IMR-90 (cell line): ENCODE measurements around the gene CXCR2. TPM values are rescaled to one million over a fixed set of nuclear protein-coding genes. Genes with fewer than 3 reads are reported as not detected.

Experiments used
- ATAC-seq: fragments of 200-7000 bp; cut with Tn5 transposase; 2 replicates; pipeline ENCODE4 v1.9.1; 2020; ENCODE audit warnings: low read depth, mild to moderate bottlenecking, moderate library complexity
- BruUV-seq: library from RNA; stranded (reverse); fragments of 400-500 nt; replicated peaks from 2 replicates; lab custom pipeline; 2021; lab: Mats Ljungman, UMichigan
- CTCF ChIA-PET: fragments of 300-600 bp; formaldehyde crosslinking; extraction: SDS; loops from one replicate; lab custom pipeline; 2021; ENCODE audit warnings: antibody characterized with exemption; lab: Yijun Ruan, JAX
- POLR2A ChIA-PET: fragments of 300-600 bp; sonication (Branson Sonifier 250); formaldehyde crosslinking; loops from one replicate; lab custom pipeline; 2022; ENCODE audit warnings: antibody characterized with exemption; ENCODE audit not compliant: unreplicated experiment; lab: Charles Lee
- DNase-seq: peaks from one replicate; pipeline ENCODE4 v3.0.0; 2013
- H2AFZ ChIP-seq: replicated peaks from 2 replicates; pipeline ENCODE3; 2013; ENCODE audit warnings: low read length, mild to moderate bottlenecking; ENCODE audit not compliant: poor library complexity
- H2AK5ac ChIP-seq: 2 replicates; pipeline ENCODE4 v1.6.1; 2013; ENCODE audit warnings: low read depth, low read length, inconsistent platforms
- H2AK9ac ChIP-seq: replicated peaks from 2 replicates; pipeline ENCODE3; 2013; ENCODE audit warnings: mild to moderate bottlenecking, low read depth, low read length, moderate library complexity; ENCODE audit not compliant: poor library complexity
- H2BK120ac ChIP-seq: 2 replicates; pipeline ENCODE4 v1.6.1; 2013; ENCODE audit warnings: low read depth, low read length, inconsistent platforms
- H2BK15ac ChIP-seq: 3 replicates; pipeline ENCODE4 v1.6.1; 2013; ENCODE audit warnings: low read depth, low read length, inconsistent platforms
- H2BK20ac ChIP-seq: 2 replicates; pipeline ENCODE4 v1.6.1; 2013; ENCODE audit warnings: low read depth, mild to moderate bottlenecking, inconsistent platforms, low read length, moderate library complexity
- H2BK5ac ChIP-seq: 2 replicates; pipeline ENCODE4 v1.6.1; 2013; ENCODE audit warnings: mild to moderate bottlenecking, low read depth, low read length, inconsistent platforms; ENCODE audit not compliant: poor library complexity, severe bottlenecking
- H3K14ac ChIP-seq: replicated peaks from 2 replicates; pipeline ENCODE4 v1.6.1; 2013; ENCODE audit warnings: low read depth, low read length, inconsistent platforms
- H3K18ac ChIP-seq: 2 replicates; pipeline ENCODE4 v1.6.1; 2013; ENCODE audit warnings: low read depth, low read length, control low read depth
- H3K23ac ChIP-seq: 2 replicates; pipeline ENCODE4 v1.6.1; 2013; ENCODE audit warnings: low read depth, low read length, inconsistent platforms
- H3K27ac ChIP-seq: 2 replicates; pipeline ENCODE4 v1.5.1; 2013; ENCODE audit warnings: mild to moderate bottlenecking, control low read depth, low read length; ENCODE audit not compliant: insufficient read depth
- H3K27me3 ChIP-seq: 2 replicates; pipeline ENCODE4 v1.6.1; 2013; ENCODE audit warnings: low read length; ENCODE audit not compliant: control insufficient read depth, insufficient read depth
- H3K36me3 ChIP-seq: 2 replicates; pipeline ENCODE4 v1.6.1; 2013; ENCODE audit warnings: low read length, mixed read lengths; ENCODE audit not compliant: control insufficient read depth, insufficient read depth
- H3K4ac ChIP-seq: 2 replicates; pipeline ENCODE4 v1.6.1; 2013; ENCODE audit warnings: low read depth, low read length, inconsistent platforms
- H3K4me1 ChIP-seq: 2 replicates; pipeline ENCODE4 v1.6.1; 2013; ENCODE audit warnings: low read length, mixed read lengths; ENCODE audit not compliant: control insufficient read depth, insufficient read depth
- H3K4me2 ChIP-seq: 2 replicates; pipeline ENCODE4 v1.6.1; 2013; ENCODE audit warnings: low read depth, mild to moderate bottlenecking, control low read depth, low read length, moderate library complexity
- H3K4me3 ChIP-seq: 2 replicates; pipeline ENCODE4 v1.5.1; 2013; ENCODE audit warnings: low read depth, mild to moderate bottlenecking, control low read depth, low read length, moderate library complexity; ENCODE audit not compliant: insufficient read depth
- H3K56ac ChIP-seq: 2 replicates; pipeline ENCODE4 v1.6.1; 2013; ENCODE audit warnings: low read length, inconsistent platforms; ENCODE audit not compliant: insufficient read depth; ENCODE audit errors: extremely low read depth
- H3K79me1 ChIP-seq, 2 experiments: 2 replicates each; pipeline ENCODE4 v1.6.1; 2013; ENCODE audit warnings: low read length in 2 of 2, inconsistent platforms in 1 of 2, low read depth in 1 of 2
- H3K9ac ChIP-seq: 2 replicates; pipeline ENCODE4 v1.6.1; 2013; ENCODE audit warnings: low read depth, low read length, control low read depth
- H3K9me1 ChIP-seq: 2 replicates; pipeline ENCODE4 v1.6.1; 2013; ENCODE audit warnings: low read length, inconsistent platforms; ENCODE audit not compliant: insufficient read depth
- H3K9me3 ChIP-seq: 2 replicates; pipeline ENCODE4 v1.6.1; 2013; ENCODE audit warnings: low read length; ENCODE audit not compliant: control insufficient read depth, insufficient read depth
- H4K20me1 ChIP-seq: 2 replicates; pipeline ENCODE4 v1.6.1; 2013; ENCODE audit warnings: low read length, inconsistent platforms; ENCODE audit not compliant: insufficient read depth
- H4K5ac ChIP-seq: 2 replicates; pipeline ENCODE4 v1.6.1; 2013; ENCODE audit warnings: mild to moderate bottlenecking, low read depth, low read length, control low read depth
- H4K8ac ChIP-seq, 2 experiments: 2 replicates each; pipeline ENCODE4 v1.6.1; 2013; ENCODE audit warnings: low read depth in 2 of 2, low read length in 2 of 2, control low read depth in 1 of 2, inconsistent platforms in 1 of 2
- H4K91ac ChIP-seq: 2 replicates; pipeline ENCODE4 v1.6.1; 2013; ENCODE audit warnings: low read depth, low read length, inconsistent platforms; ENCODE audit not compliant: insufficient read depth
- BHLHE40 ChIP-seq: fragments of 150-350 bp; IDR thresholded peaks from 2 replicates; pipeline ENCODE4 v1.6.1; 2016; ENCODE audit warnings: mild to moderate bottlenecking, low read depth, low read length
- CEBPB ChIP-seq: IDR thresholded peaks from 2 replicates; pipeline ENCODE4 v1.6.1; 2012; ENCODE audit warnings: low read depth, low read length, improper control_type of control experiment
- CHD1 ChIP-seq: IDR thresholded peaks from 2 replicates; pipeline ENCODE4 v1.6.1; 2012; ENCODE audit warnings: low read depth, low read length, improper control_type of control experiment
- FOS ChIP-seq: fragments of 150-350 bp; IDR thresholded peaks from 2 replicates; pipeline ENCODE4 v1.6.1; 2016; ENCODE audit warnings: low read depth, low read length
- MAFK ChIP-seq: IDR thresholded peaks from 2 replicates; pipeline ENCODE4 v1.6.1; 2012; ENCODE audit warnings: low read depth, low read length, improper control_type of control experiment
- MAZ ChIP-seq: IDR thresholded peaks from 2 replicates; pipeline ENCODE4 v1.6.1; 2012; ENCODE audit warnings: low read depth, mild to moderate bottlenecking, low read length, improper control_type of control experiment, moderate library complexity, borderline replicate concordance
- MXI1 ChIP-seq: IDR thresholded peaks from 2 replicates; pipeline ENCODE4 v1.6.1; 2012; ENCODE audit warnings: low read depth, mild to moderate bottlenecking, low read length, moderate library complexity, borderline replicate concordance
- NFE2L2 ChIP-seq: fragments of 150-350 bp; IDR thresholded peaks from 2 replicates; pipeline ENCODE4 v1.6.1; 2016; ENCODE audit warnings: low read depth, mild to moderate bottlenecking, low read length
- POLR2A ChIP-seq: IDR thresholded peaks from 2 replicates; pipeline ENCODE4 v1.6.1; 2012; ENCODE audit warnings: mild to moderate bottlenecking, low read depth, low read length
- RAD21 ChIP-seq: IDR thresholded peaks from 2 replicates; pipeline ENCODE4 v1.6.1; 2012; ENCODE audit warnings: low read length, improper control_type of control experiment
- RCOR1 ChIP-seq: IDR thresholded peaks from 2 replicates; pipeline ENCODE4 v1.6.1; 2012; ENCODE audit warnings: mild to moderate bottlenecking, low read length, improper control_type of control experiment; ENCODE audit not compliant: insufficient replicate concordance
- RFX5 ChIP-seq: IDR thresholded peaks from 2 replicates; pipeline ENCODE4 v1.8.0; 2012; ENCODE audit warnings: low read depth, mild to moderate bottlenecking, low read length, moderate library complexity
- SMC3 ChIP-seq: fragments of 150-350 bp; IDR thresholded peaks from 2 replicates; pipeline ENCODE4 v1.6.1; 2016; ENCODE audit warnings: low read depth, mild to moderate bottlenecking, antibody characterized with exemption, low read length, moderate library complexity
- WGBS, 2 experiments: methylation state at CpG; one replicate each; pipeline versions ENCODE4 v1.1.5 to v1.1.7; 2013; ENCODE audit warnings: missing lambda C conversion rate in 2 of 2; ENCODE audit not compliant: insufficient read length in 1 of 2; ENCODE audit errors: extremely low coverage in 2 of 2; 5-methylcytosine and 5-hydroxymethylcytosine counted together
- dilution Hi-C: fragments of 300-500 bp; cut with HindIII; formaldehyde crosslinking; loops from one replicate; pipeline ENCODE4 v1.14.3; 2018; ENCODE audit warnings: low sequenced_read_pairs; ENCODE audit not compliant: unreplicated experiment
- in situ Hi-C: fragments of 300-500 bp; cut with MboI; formaldehyde crosslinking; loops from 3 replicates; pipeline ENCODE4 v1.14.3; 2019; ENCODE audit warnings: low sequenced_read_pairs, inconsistent platforms, mixed read lengths
- intact Hi-C: fragments of 100-400 bp; cut with micrococcal nuclease; formaldehyde crosslinking; loops from 2 replicates; pipeline ENCODE4 v1.10.0; 2022
- polyA plus RNA-seq, 3 experiments: library from polyadenylated mRNA; depleted of rRNA; stranded (reverse); fragments of >200 nt; gene quantifications; 2 replicates each; pipeline ENCODE4 v1.2.3, GENCODE V29; 2012; ENCODE audit warnings: low replicate concordance in 1 of 3
- total RNA-seq: library from RNA; depleted of rRNA; stranded (reverse); fragments of >200 nt; gene quantifications from 2 replicates; pipeline ENCODE4 v1.2.3, GENCODE V29; 2012
- TF ChIP-seq, protein P1 (sequence below): fragments of 150-350 bp; IDR thresholded peaks from 2 replicates; pipeline ENCODE4 v1.6.1; 2016; ENCODE audit warnings: low read depth, mild to moderate bottlenecking, low read length, moderate library complexity, borderline replicate concordance
- TF ChIP-seq, protein P2 (sequence below): fragments of 150-350 bp; IDR thresholded peaks from 2 replicates; pipeline ENCODE4 v1.6.1; 2017; ENCODE audit warnings: mild to moderate bottlenecking, antibody characterized with exemption, low read length, low read depth
- TF ChIP-seq, protein P3 (sequence below): conservative IDR thresholded peaks from 2 replicates; pipeline ENCODE4 v1.5.1; 2012; ENCODE audit warnings: mild to moderate bottlenecking, low read depth, low read length, improper control_type of control experiment

The CXCR2 gene
- total and polyA plus RNA-seq, 2 of the 4 experiments (the other 2 are of a cell fraction) = not detected

DNA sequence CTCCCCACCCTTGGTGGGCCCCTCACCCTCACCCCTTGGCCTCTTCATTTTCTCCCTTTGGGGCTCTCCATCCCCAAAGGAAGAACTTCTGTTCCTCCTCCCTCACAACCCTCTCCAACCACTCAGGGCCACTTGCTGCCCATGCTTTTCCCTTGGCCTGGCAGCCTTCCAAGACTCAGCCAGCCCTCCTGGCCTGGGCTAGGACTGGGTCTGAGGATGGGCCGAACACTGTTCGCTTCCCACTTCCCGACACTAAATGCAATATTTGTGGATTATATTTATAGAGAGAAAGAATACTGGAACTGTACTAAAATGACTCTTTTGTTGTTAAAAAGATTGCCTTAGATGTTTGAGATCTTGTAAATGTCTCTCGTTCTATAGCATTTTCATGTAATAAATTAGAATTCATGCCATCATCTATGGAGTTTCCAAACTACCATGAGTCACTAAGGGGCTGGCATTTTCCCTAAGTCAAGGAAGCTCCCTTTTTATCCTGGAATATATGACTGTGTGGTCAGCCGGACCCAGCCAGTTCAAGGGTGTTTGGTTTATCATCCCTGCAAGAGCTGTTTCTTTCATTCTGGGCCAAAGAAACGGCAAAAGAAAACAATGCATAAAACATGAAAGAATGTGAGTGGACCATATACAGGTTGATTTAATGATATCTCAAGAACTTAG, 3.8 kb downstream of the CXCR2 start:
- Histone ChIP-seq H3K4me1 (no peaks in the 10 kb centered on the region), H2BK15ac (no peak overlapping the region), H3K4me2 (no peak overlapping the region), H3K56ac (no peak overlapping the region), H3K23ac (no peak overlapping the region), H3K79me1 (no peaks in the 10 kb centered on the region), H3K9me3 (no peaks in the 10 kb centered on the region), H3K9me1 (no peaks in the 10 kb centered on the region), H3K4me3 (no peak overlapping the region), H2BK120ac (no peak overlapping the region), H4K91ac (no peak overlapping the region), H3K9ac (no peak overlapping the region), H3K4ac (no peak overlapping the region), H3K18ac (no peak overlapping the region), H3K36me3 (no peaks in the 10 kb centered on the region), H2AK9ac (no peak overlapping the region), H2AK5ac (no peak overlapping the region), H2BK5ac (no peak overlapping the region), H2BK20ac (no peak overlapping the region), H3K14ac (no peak overlapping the region), H4K8ac (no peak overlapping the region), H4K5ac (no peak overlapping the region), H4K20me1 (no peaks in the 10 kb centered on the region), H3K27me3 (peaks cover 67% of the 10 kb centered on the region), H3K27ac (no peak overlapping the region), H2AFZ (no peak overlapping the region)
- ATAC-seq (peak; percentile 64), DNase-seq (peak; percentile 23)
- TF ChIP-seq, protein P1, sequence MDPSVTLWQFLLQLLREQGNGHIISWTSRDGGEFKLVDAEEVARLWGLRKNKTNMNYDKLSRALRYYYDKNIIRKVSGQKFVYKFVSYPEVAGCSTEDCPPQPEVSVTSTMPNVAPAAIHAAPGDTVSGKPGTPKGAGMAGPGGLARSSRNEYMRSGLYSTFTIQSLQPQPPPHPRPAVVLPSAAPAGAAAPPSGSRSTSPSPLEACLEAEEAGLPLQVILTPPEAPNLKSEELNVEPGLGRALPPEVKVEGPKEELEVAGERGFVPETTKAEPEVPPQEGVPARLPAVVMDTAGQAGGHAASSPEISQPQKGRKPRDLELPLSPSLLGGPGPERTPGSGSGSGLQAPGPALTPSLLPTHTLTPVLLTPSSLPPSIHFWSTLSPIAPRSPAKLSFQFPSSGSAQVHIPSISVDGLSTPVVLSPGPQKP = no peak
- TF ChIP-seq POLR2A (no peak), RFX5 (no peak), BHLHE40 (no peak), FOS (no peak), MXI1 (no peak), MAZ (no peak), CHD1 (no peak), CEBPB (no peak), RAD21 (no peak), NFE2L2 (no peak), SMC3 (no peak), MAFK (no peak), RCOR1 (no peak)
- TF ChIP-seq, protein P2, sequence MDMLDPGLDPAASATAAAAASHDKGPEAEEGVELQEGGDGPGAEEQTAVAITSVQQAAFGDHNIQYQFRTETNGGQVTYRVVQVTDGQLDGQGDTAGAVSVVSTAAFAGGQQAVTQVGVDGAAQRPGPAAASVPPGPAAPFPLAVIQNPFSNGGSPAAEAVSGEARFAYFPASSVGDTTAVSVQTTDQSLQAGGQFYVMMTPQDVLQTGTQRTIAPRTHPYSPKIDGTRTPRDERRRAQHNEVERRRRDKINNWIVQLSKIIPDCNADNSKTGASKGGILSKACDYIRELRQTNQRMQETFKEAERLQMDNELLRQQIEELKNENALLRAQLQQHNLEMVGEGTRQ = no peak
- TF ChIP-seq, protein P3, sequence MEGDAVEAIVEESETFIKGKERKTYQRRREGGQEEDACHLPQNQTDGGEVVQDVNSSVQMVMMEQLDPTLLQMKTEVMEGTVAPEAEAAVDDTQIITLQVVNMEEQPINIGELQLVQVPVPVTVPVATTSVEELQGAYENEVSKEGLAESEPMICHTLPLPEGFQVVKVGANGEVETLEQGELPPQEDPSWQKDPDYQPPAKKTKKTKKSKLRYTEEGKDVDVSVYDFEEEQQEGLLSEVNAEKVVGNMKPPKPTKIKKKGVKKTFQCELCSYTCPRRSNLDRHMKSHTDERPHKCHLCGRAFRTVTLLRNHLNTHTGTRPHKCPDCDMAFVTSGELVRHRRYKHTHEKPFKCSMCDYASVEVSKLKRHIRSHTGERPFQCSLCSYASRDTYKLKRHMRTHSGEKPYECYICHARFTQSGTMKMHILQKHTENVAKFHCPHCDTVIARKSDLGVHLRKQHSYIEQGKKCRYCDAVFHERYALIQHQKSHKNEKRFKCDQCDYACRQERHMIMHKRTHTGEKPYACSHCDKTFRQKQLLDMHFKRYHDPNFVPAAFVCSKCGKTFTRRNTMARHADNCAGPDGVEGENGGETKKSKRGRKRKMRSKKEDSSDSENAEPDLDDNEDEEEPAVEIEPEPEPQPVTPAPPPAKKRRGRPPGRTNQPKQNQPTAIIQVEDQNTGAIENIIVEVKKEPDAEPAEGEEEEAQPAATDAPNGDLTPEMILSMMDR = no peak
- in situ Hi-C loops (no loop called here), intact Hi-C loops (no loop called here), dilution Hi-C loops (no loop called here)
- no TSS peak for BruUV-seq
- POLR2A ChIA-PET = no interaction called here
- WGBS, 2 experiments = no CpG with 5 or more reads among the region's 6 CpGs
- CTCF ChIA-PET = no interaction called here
